K562 (cell line): Measurements from ENCODE around the gene TEAD4.

Source experiments
- CEBPB ChIP-seq: fragments of 450-650 bp; IDR thresholded peaks from 2 replicates; pipeline ENCODE4 v1.6.1; 2016; ENCODE audit warnings: missing genetic modification characterization, missing compliant biosample characterization
- CHD1 ChIP-seq: fragments of 200-600 bp; sonication (generic); IDR thresholded peaks from one replicate; pipeline ENCODE4 v1.6.1; 2012; ENCODE audit warnings: mild to moderate bottlenecking, moderate library complexity, low read length, inconsistent platforms
- CTCF ChIP-seq, 3 experiments: IDR thresholded peaks in 2 of 3; conservative IDR thresholded peaks in 1 of 3; 2 replicates each; pipeline ENCODE4 v1.5.1; 2011 to 2012; ENCODE audit warnings: low read length in 3 of 3, mild to moderate bottlenecking in 3 of 3, control low read depth in 2 of 3, improper control_type of control experiment in 1 of 3, inconsistent platforms in 1 of 3, low read depth in 1 of 3, mixed read lengths in 1 of 3, moderate library complexity in 1 of 3; ENCODE audit not compliant: insufficient read depth in 2 of 3
- ESRRA ChIP-seq: fragments of 450-650 bp; IDR thresholded peaks from 2 replicates; pipeline ENCODE4 v1.6.1; 2014; ENCODE audit warnings: low read depth, mild to moderate bottlenecking, moderate library complexity, borderline replicate concordance
- FOXJ3 ChIP-seq: sonication (generic); formaldehyde crosslinking; IDR thresholded peaks from 2 replicates; pipeline ENCODE4 v1.4.0; 2020; ENCODE audit warnings: mild to moderate bottlenecking, missing genetic modification reagents
- HCFC1 ChIP-seq: IDR thresholded peaks from 2 replicates; pipeline ENCODE4 v1.6.1; 2012; ENCODE audit warnings: low read depth, low read length, improper control_type of control experiment
- LARP7 ChIP-seq: fragments of 450-650 bp; IDR thresholded peaks from 2 replicates; pipeline ENCODE4 v1.6.1; 2016
- NFRKB ChIP-seq: fragments of 450-650 bp; IDR thresholded peaks from 2 replicates; pipeline ENCODE4 v1.6.1; 2016; ENCODE audit warnings: low read depth
- PREB ChIP-seq: sonication (generic); formaldehyde crosslinking; IDR thresholded peaks from 2 replicates; pipeline ENCODE4 v1.8.1; 2023; ENCODE audit warnings: mild to moderate bottlenecking, missing genetic modification reagents
- RFX1 ChIP-seq: fragments of 450-650 bp; IDR thresholded peaks from 2 replicates; pipeline ENCODE4 v1.6.1; 2016; ENCODE audit warnings: mild to moderate bottlenecking, moderate library complexity

GRCh38 chr12:3069714-3070113 lies 110.5 kb downstream of the TEAD4 start:
- TF ChIP-seq CTCF (IDR thresholded peaks at IDR 0.05 in 2 of 3, conservative IDR thresholded peaks at IDR 0.05 in 1 of 3; ENCODE audit: insufficient read depth in 2 of 3, low read depth in 1 of 3, low read length in 3 of 3) = no peak
- TF ChIP-seq CHD1 = no peak
- no peak for TF ChIP-seq RFX1
- TF ChIP-seq PREB (CRISPR knock-in tag) = no peak
- TF ChIP-seq LARP7 = no peak
- no peak for TF ChIP-seq CEBPB (tag)
- no peak for TF ChIP-seq HCFC1
- TF ChIP-seq NFRKB = no peak
- TF ChIP-seq FOXJ3 (CRISPR knock-in tag) = no peak
- TF ChIP-seq ESRRA = no peak
